ENCODE measurements around the gene LDHD. TPM values are rescaled to one million over a fixed set of nuclear protein-coding genes. Genes with fewer than 3 reads are reported as not detected.

Gene LDHD
- total RNA-seq (12.7 and 13.9 TPM in 2 replicates), polyA plus RNA-seq (10.8 and 21.9 TPM in 2 replicates)

GRCh38 chr16:75116081-75116910 lies at the start of gene LDHD:
TSS of gene LDHD (minus strand) at chr16:75116780. CDS start at chr16:75116720, 60 bp downstream.
- no peak within 1 kb of the TSS for H3K27ac ChIP-seq
- no peaks in the 10 kb centered on the region for H4K20me1 ChIP-seq (ENCODE audit: insufficient read depth, poor library complexity, severe bottlenecking)
- peaks cover 5% of the 10 kb centered on the region for H3K79me2 ChIP-seq
- no peak within 1 kb of the TSS for H2AFZ ChIP-seq
- H3K9me3 ChIP-seq (ENCODE audit: low read depth) = no peaks in the 10 kb centered on the region
- peaks cover 4% of the 10 kb centered on the region for H3K4me1 ChIP-seq (ENCODE audit: insufficient read depth)
- WGBS (ENCODE audit: low lambda C conversion rate, missing lambda C conversion rate) = 41% methylated on average over 11 of the region's 15 CpGs
- no peaks in the 10 kb centered on the region for H3K36me3 ChIP-seq (replicated peaks; ENCODE audit: insufficient read depth, low read depth)
- peak; percentile 78 for DNase-seq (ENCODE audit: low spot score)
- no peaks in the 10 kb centered on the region for H3K9me2 ChIP-seq (replicated peaks; ENCODE audit: insufficient read depth)
- peak within 1 kb of the TSS; percentile 7 for H3K4me3 ChIP-seq
- H3K4me2 ChIP-seq = peak within 1 kb of the TSS; percentile 74
- TF ChIP-seq CTCF (IDR thresholded peaks at IDR 0.05; ENCODE audit: poor library complexity) (no peak), EZH2phosphoT487 (IDR thresholded peaks at IDR 0.05; ENCODE audit: low read depth, severe bottlenecking, unreplicated experiment) (no peak), EZH2 (IDR thresholded peaks at IDR 0.05; ENCODE audit: borderline replicate concordance) (no peak)
- no peaks in the 10 kb centered on the region for H3K27me3 ChIP-seq

- H3K27me3 ChIP-seq = no peaks in the 10 kb centered on the region
- WGBS (ENCODE audit: low lambda C conversion rate, missing lambda C conversion rate) = 90% methylated on average over 1 of the region's 1 CpG
- no peak overlapping the region for H2AFZ ChIP-seq
- no peak overlapping the region for H3K27ac ChIP-seq
- no peaks in the 10 kb centered on the region for H3K9me2 ChIP-seq (replicated peaks; ENCODE audit: insufficient read depth)
- TF ChIP-seq EZH2 (IDR thresholded peaks at IDR 0.05; ENCODE audit: borderline replicate concordance) (no peak), CTCF (IDR thresholded peaks at IDR 0.05; ENCODE audit: poor library complexity) (no peak), EZH2phosphoT487 (IDR thresholded peaks at IDR 0.05; ENCODE audit: low read depth, severe bottlenecking, unreplicated experiment) (no peak)
- DNase-seq (ENCODE audit: low spot score) = no peak
- no peak overlapping the region for H3K4me3 ChIP-seq
- no peak overlapping the region for H3K4me2 ChIP-seq
- peaks cover 37% of the 10 kb centered on the region for H3K79me2 ChIP-seq
- no peaks in the 10 kb centered on the region for H3K36me3 ChIP-seq (replicated peaks; ENCODE audit: insufficient read depth, low read depth)
- H3K4me1 ChIP-seq (ENCODE audit: insufficient read depth) = no peaks in the 10 kb centered on the region
- H3K9me3 ChIP-seq (ENCODE audit: low read depth) = peaks cover 5% of the 10 kb centered on the region
- H4K20me1 ChIP-seq (ENCODE audit: insufficient read depth, poor library complexity, severe bottlenecking) = no peaks in the 10 kb centered on the region
Measured at GRCh38 chr16:75160386-75160785, 43.8 kb upstream of the LDHD start.

- no peak for DNase-seq (ENCODE audit: low spot score)
- Histone ChIP-seq H3K4me3 (no peak overlapping the region), H3K4me1 (ENCODE audit: insufficient read depth) (peaks cover 6% of the 10 kb centered on the region), H2AFZ (no peak overlapping the region), H3K4me2 (no peak overlapping the region), H3K9me2 (replicated peaks; ENCODE audit: insufficient read depth) (no peaks in the 10 kb centered on the region), H3K27me3 (no peaks in the 10 kb centered on the region), H3K27ac (no peak overlapping the region), H4K20me1 (ENCODE audit: insufficient read depth, poor library complexity, severe bottlenecking) (no peaks in the 10 kb centered on the region), H3K79me2 (peaks cover 74% of the 10 kb centered on the region), H3K36me3 (replicated peaks; ENCODE audit: insufficient read depth, low read depth) (peaks cover 3% of the 10 kb centered on the region), H3K9me3 (ENCODE audit: low read depth) (peaks cover 19% of the 10 kb centered on the region)
- TF ChIP-seq EZH2phosphoT487 (IDR thresholded peaks at IDR 0.05; ENCODE audit: low read depth, severe bottlenecking, unreplicated experiment) (no peak), EZH2 (IDR thresholded peaks at IDR 0.05; ENCODE audit: borderline replicate concordance) (no peak), CTCF (IDR thresholded peaks at IDR 0.05; ENCODE audit: poor library complexity) (no peak)
Measured at GRCh38 chr16:75152635-75153034, 36.1 kb upstream of the LDHD start.

All from hepatocyte (in vitro differentiated cells).